Left ventricle myocardium inferior (tissue), 1 donor: ENCODE results near the gene AMN. TPM values are rescaled to one million over a fixed set of nuclear protein-coding genes. Genes with fewer than 3 reads are reported as not detected.

Source experiments
- DNase-seq: peaks from one replicate; pipeline ENCODE4 v3.0.0-alpha.2; 2020
- H3K27ac ChIP-seq: fragments of 200-600 bp; replicated peaks from 2 replicates; pipeline ENCODE4 v1.8.0; 2021
- H3K27me3 ChIP-seq: fragments of 200-600 bp; 2 replicates; pipeline ENCODE4 v1.8.0; 2021; ENCODE audit warnings: low read depth
- H3K36me3 ChIP-seq: fragments of 200-600 bp; 2 replicates; pipeline ENCODE4 v1.8.0; 2021
- H3K4me1 ChIP-seq: fragments of 200-600 bp; 2 replicates; pipeline ENCODE4 v1.8.0; 2021
- H3K4me3 ChIP-seq: fragments of 200-600 bp; 2 replicates; pipeline ENCODE4 v1.8.0; 2021; ENCODE audit warnings: mild to moderate bottlenecking, moderate library complexity
- H3K9me3 ChIP-seq: fragments of 200-600 bp; replicated peaks from 2 replicates; pipeline ENCODE4 v1.8.0; 2021
- CTCF ChIP-seq: fragments of 200-600 bp; IDR thresholded peaks from 2 replicates; pipeline ENCODE4 v1.8.0; 2021; ENCODE audit warnings: antibody characterized with exemption, mild to moderate bottlenecking, borderline replicate concordance
- intact Hi-C: fragments of 100-400 bp; cut with micrococcal nuclease; formaldehyde crosslinking; loops from one replicate; pipeline ENCODE4 v1.11.0; 2022
- total RNA-seq: library from RNA; stranded (reverse); fragmentation: NEBNext Ultra II Directional; extraction: Animal tissue kit (Norgen Biotek cat#: 25700); gene quantifications from one replicate; pipeline ENCODE4 v1.2.1, GENCODE V29; 2021
- donor health status: DM: no; HTN: yes; CAD: no; lungs with severe emphysema.

Gene AMN
- total RNA-seq, 1 donor from 2014 or later = not detected

GRCh38 chr14:102929241-102930137 lies 7.0 kb downstream of the AMN start:
- no peak for TF ChIP-seq CTCF
- intact Hi-C loops = no loop called here
- no peak overlapping the region for H3K27ac ChIP-seq
- H3K27me3 ChIP-seq = peaks cover 62% of the 10 kb centered on the region
- DNase-seq = no peak
- H3K4me1 ChIP-seq = peaks cover 30% of the 10 kb centered on the region
- H3K36me3 ChIP-seq = peaks cover 22% of the 10 kb centered on the region
- peak overlapping the region; percentile 66 for H3K4me3 ChIP-seq
- H3K9me3 ChIP-seq = no peaks in the 10 kb centered on the region

- Histone ChIP-seq H3K9me3 (no peaks in the 10 kb centered on the region), H3K36me3 (peaks cover 25% of the 10 kb centered on the region), H3K4me3 (peak overlapping the region; percentile 66), H3K4me1 (peaks cover 30% of the 10 kb centered on the region), H3K27me3 (peaks cover 55% of the 10 kb centered on the region), H3K27ac (no peak overlapping the region)
- intact Hi-C loops = no loop called here
- no peak for TF ChIP-seq CTCF
- no peak for DNase-seq
Observed at GRCh38 chr14:102930138-102930752, 7.8 kb downstream of the AMN start.

GRCh38 chr14:102930753-102931579 lies 8.5 kb downstream of the AMN start:
- Histone ChIP-seq H3K27me3 (peaks cover 48% of the 10 kb centered on the region), H3K9me3 (no peaks in the 10 kb centered on the region), H3K4me1 (peaks cover 30% of the 10 kb centered on the region), H3K36me3 (peaks cover 32% of the 10 kb centered on the region), H3K4me3 (peak overlapping the region; percentile 66), H3K27ac (no peak overlapping the region)
- intact Hi-C loops = no loop called here
- no peak for TF ChIP-seq CTCF
- DNase-seq = no peak

GRCh38 chr14:102931580-102932285 lies 9.3 kb downstream of the AMN start:
- Histone ChIP-seq H3K4me1 (peaks cover 30% of the 10 kb centered on the region), H3K4me3 (no peak overlapping the region), H3K36me3 (peaks cover 40% of the 10 kb centered on the region), H3K27ac (no peak overlapping the region), H3K27me3 (peaks cover 40% of the 10 kb centered on the region), H3K9me3 (no peaks in the 10 kb centered on the region)
- intact Hi-C loops = no loop called here
- TF ChIP-seq CTCF = no peak
- DNase-seq = no peak
